ENCODE measurements around the gene SLCO2A1. TPM values are rescaled to one million over a fixed set of nuclear protein-coding genes. Genes with fewer than 3 reads are reported as not detected.

The SLCO2A1 gene
- total RNA-seq, 1 donor from 2014 or later: 1.0 TPM

DNA sequence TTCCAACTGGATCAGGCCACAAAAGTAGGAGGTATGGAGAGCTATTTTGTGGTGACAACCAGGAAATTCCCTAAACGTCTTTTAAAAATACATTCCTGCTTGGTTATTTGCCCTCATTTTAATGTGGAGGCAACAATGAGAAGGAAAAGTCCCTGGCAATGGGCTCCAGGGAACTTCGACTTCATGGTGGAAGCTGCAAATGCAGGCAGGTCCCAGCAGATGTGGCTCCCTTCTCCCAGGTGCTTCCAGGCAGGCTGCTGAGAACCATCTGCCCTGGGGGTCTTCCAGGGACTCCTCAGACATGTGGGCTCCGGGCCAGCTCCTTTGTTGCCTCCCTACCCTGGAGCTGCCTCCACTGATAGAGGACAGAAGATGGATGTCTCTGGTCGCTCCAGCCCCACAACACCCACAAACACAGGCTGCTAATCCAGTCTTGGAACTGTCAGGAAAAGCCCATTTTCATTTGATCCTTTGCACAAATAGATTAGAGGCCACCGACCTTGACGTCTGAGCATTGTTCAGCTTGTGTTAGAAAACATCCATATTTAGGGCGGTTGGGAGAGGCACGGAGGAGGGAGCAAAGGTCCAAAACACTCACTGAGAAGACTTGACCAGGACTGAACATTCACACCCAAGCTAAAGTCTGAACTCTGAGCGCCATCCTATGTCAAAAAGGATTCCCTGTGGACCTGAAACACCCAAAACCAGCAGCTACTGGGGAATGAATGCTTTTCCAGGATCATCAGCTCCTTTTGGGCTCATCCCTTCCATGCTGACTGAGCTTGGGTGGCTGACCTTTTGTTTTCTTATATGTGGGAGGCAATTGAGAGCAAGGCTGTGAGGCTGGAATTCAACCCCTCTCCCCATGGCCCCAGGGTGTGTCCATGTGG lies 30.2 kb upstream of the SLCO2A1 start:
- Mint-ChIP-seq H3K4me1 (ENCODE audit: low read depth) (peaks cover 33% of the 10 kb centered on the region), H3K27me3 (ENCODE audit: low read depth) (no peaks in the 10 kb centered on the region), H3K4me3 (ENCODE audit: unreplicated experiment) (no peak overlapping the region), H3K27ac (ENCODE audit: unreplicated experiment) (no peak overlapping the region), H3K9me3 (ENCODE audit: low read depth) (no peaks in the 10 kb centered on the region), H3K36me3 (ENCODE audit: low read depth) (no peaks in the 10 kb centered on the region)
- TF ChIP-seq, protein P1, sequence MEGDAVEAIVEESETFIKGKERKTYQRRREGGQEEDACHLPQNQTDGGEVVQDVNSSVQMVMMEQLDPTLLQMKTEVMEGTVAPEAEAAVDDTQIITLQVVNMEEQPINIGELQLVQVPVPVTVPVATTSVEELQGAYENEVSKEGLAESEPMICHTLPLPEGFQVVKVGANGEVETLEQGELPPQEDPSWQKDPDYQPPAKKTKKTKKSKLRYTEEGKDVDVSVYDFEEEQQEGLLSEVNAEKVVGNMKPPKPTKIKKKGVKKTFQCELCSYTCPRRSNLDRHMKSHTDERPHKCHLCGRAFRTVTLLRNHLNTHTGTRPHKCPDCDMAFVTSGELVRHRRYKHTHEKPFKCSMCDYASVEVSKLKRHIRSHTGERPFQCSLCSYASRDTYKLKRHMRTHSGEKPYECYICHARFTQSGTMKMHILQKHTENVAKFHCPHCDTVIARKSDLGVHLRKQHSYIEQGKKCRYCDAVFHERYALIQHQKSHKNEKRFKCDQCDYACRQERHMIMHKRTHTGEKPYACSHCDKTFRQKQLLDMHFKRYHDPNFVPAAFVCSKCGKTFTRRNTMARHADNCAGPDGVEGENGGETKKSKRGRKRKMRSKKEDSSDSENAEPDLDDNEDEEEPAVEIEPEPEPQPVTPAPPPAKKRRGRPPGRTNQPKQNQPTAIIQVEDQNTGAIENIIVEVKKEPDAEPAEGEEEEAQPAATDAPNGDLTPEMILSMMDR (IDR thresholded peaks at IDR 0.05): peak; percentile 51
- DNase-seq (ENCODE audit: low spot score): no peak

DNA sequence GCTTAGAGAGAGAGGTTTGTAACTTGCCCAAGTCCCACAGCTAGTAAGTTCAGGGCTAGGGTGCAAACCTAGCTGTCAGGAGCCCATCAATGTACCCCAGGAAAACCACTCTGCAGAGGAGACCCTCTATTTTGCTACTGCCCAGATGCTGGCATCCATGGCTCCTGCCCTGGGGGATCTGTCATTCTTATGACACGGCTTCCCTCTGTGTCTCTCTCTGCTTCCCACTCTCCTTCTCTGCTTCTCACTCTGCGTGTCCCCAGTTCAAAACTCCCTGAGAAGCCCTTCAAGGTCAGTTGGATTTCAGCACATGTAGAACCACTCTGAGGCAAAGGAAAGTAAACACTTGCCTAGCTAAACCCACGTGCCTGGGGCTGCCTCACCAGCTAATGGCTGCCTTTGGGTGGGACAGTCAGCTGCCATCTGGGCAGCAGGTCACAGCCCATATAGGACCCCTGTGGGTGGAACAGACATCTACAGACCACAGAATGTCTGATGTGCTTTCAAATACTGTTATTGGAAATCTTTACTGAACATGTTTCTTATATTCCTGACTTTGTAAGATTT lies 29.4 kb upstream of the SLCO2A1 start:
- TF ChIP-seq, protein P1 (IDR thresholded peaks at IDR 0.05): no peak
- H3K9me3 Mint-ChIP-seq (ENCODE audit: low read depth): no peaks in the 10 kb centered on the region
- H3K4me3 Mint-ChIP-seq (ENCODE audit: unreplicated experiment): no peak overlapping the region
- no peaks in the 10 kb centered on the region for H3K27me3 Mint-ChIP-seq (ENCODE audit: low read depth)
- no peak for DNase-seq (ENCODE audit: low spot score)
- peaks cover 33% of the 10 kb centered on the region for H3K4me1 Mint-ChIP-seq (ENCODE audit: low read depth)
- peak overlapping the region; percentile 18 for H3K27ac Mint-ChIP-seq (ENCODE audit: unreplicated experiment)
- no peaks in the 10 kb centered on the region for H3K36me3 Mint-ChIP-seq (ENCODE audit: low read depth)

DNA sequence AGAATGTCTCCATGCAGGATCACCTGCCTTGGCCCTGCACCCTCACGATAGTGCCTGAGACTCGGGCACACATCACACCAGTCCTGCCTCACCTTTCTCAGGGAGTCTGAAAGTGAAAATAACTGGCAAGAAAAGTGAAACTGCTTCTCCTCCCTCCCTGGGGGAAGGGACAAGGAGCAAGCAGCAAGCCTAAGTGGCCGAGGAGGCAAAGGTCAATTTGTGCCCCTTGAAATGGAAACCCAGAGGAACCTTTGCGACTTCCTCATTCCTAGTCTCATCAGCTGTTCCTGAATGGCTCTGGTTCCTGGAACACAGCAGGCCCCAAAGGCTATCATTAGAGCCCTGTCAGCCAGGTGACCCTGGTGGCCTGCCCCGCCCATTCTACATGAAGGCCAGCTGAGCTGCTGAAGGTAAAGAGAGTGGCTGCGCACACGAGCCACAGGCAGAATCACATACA lies 28.0 kb upstream of the SLCO2A1 start:
- no peak overlapping the region for H3K27ac Mint-ChIP-seq (ENCODE audit: unreplicated experiment)
- H3K27me3 Mint-ChIP-seq (ENCODE audit: low read depth): no peaks in the 10 kb centered on the region
- H3K4me1 Mint-ChIP-seq (ENCODE audit: low read depth): peaks cover 33% of the 10 kb centered on the region
- H3K36me3 Mint-ChIP-seq (ENCODE audit: low read depth): no peaks in the 10 kb centered on the region
- H3K4me3 Mint-ChIP-seq (ENCODE audit: unreplicated experiment): no peak overlapping the region
- H3K9me3 Mint-ChIP-seq (ENCODE audit: low read depth): no peaks in the 10 kb centered on the region
- no peak for DNase-seq (ENCODE audit: low spot score)
- TF ChIP-seq, protein P1 (IDR thresholded peaks at IDR 0.05): no peak

DNA sequence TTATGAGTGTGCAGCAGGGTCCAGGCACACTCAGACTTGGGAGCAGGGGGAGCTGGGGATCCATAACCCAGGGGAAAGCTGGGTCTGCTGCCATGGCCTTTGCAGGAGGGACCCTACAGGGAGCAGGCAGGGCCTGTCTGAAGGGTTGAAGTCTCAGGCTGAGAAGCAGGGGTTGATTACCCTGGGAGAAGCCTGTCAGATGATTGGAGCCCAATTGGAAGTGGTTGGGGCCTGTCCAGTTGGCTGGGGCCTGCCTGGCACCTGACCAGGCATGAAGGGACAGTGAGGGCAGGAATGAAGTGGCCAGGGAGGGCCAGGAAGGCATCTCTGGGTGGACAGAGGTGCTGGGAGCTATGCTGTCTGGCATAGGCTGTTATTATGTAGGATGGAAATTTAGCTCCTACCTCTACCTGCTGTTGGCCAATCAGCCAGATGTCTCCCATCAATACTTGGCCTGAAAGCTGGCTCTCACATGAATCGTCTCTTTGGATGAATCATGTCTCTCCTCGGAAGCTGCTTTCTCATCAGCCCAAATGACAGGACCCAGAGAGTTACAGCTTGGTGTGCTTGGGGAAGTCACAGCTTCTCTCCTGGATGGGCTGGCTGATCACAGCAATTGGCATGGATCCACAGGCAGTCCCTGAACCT lies 27.4 kb upstream of the SLCO2A1 start:
- TF ChIP-seq, protein P1 (IDR thresholded peaks at IDR 0.05): no peak
- H3K4me3 Mint-ChIP-seq (ENCODE audit: unreplicated experiment): no peak overlapping the region
- H3K4me1 Mint-ChIP-seq (ENCODE audit: low read depth): peaks cover 33% of the 10 kb centered on the region
- H3K27me3 Mint-ChIP-seq (ENCODE audit: low read depth): no peaks in the 10 kb centered on the region
- H3K27ac Mint-ChIP-seq (ENCODE audit: unreplicated experiment): no peak overlapping the region
- no peak for DNase-seq (ENCODE audit: low spot score)
- no peaks in the 10 kb centered on the region for H3K9me3 Mint-ChIP-seq (ENCODE audit: low read depth)
- no peaks in the 10 kb centered on the region for H3K36me3 Mint-ChIP-seq (ENCODE audit: low read depth)

DNA sequence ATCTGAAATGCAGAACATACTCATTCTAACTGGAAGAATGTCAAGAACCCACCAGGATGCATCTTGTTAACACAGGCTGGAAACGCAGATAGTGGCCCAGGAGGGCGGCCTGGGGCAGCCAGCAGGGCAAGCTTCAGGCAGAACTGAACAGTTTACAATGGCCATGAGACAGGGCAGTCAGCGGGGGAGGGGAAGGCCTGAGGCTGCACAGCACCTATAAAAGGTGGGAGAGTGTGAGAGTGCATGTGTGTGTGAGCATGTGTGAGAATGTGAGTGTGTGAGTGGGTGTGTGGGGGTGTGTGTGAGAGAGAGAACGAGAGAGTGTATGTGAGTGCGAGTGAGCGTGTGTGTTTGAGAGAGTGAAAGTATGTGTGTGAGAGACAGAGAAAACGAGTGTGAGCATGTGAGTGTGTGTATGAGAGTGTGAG lies 26.8 kb upstream of the SLCO2A1 start:
- no peaks in the 10 kb centered on the region for H3K36me3 Mint-ChIP-seq (ENCODE audit: low read depth)

More for the DNA sequence above, 26.8 kb upstream of the SLCO2A1 start:
- Mint-ChIP-seq H3K27me3 (ENCODE audit: low read depth) (no peaks in the 10 kb centered on the region), H3K4me3 (ENCODE audit: unreplicated experiment) (no peak overlapping the region), H3K4me1 (ENCODE audit: low read depth) (peaks cover 33% of the 10 kb centered on the region), H3K9me3 (ENCODE audit: low read depth) (no peaks in the 10 kb centered on the region), H3K27ac (ENCODE audit: unreplicated experiment) (no peak overlapping the region)
- TF ChIP-seq, protein P1 (IDR thresholded peaks at IDR 0.05): no peak
- no peak for DNase-seq (ENCODE audit: low spot score)
